PC-9 (cell line): ENCODE measurements around the gene TDG.

ENCODE experiments used
- CTCF ChIP-seq: fragments of 200-600 bp; sonication (generic); conservative IDR thresholded peaks from 2 replicates; pipeline ENCODE4 v1.6.1; 2017; ENCODE audit warnings: mixed run types, antibody characterized with exemption, mild to moderate bottlenecking, moderate library complexity
- EZH2 ChIP-seq: fragments of 200-600 bp; sonication (generic); IDR thresholded peaks from 2 replicates; pipeline ENCODE4 v1.8.0; 2017; ENCODE audit warnings: antibody characterized with exemption, low read depth

DNA sequence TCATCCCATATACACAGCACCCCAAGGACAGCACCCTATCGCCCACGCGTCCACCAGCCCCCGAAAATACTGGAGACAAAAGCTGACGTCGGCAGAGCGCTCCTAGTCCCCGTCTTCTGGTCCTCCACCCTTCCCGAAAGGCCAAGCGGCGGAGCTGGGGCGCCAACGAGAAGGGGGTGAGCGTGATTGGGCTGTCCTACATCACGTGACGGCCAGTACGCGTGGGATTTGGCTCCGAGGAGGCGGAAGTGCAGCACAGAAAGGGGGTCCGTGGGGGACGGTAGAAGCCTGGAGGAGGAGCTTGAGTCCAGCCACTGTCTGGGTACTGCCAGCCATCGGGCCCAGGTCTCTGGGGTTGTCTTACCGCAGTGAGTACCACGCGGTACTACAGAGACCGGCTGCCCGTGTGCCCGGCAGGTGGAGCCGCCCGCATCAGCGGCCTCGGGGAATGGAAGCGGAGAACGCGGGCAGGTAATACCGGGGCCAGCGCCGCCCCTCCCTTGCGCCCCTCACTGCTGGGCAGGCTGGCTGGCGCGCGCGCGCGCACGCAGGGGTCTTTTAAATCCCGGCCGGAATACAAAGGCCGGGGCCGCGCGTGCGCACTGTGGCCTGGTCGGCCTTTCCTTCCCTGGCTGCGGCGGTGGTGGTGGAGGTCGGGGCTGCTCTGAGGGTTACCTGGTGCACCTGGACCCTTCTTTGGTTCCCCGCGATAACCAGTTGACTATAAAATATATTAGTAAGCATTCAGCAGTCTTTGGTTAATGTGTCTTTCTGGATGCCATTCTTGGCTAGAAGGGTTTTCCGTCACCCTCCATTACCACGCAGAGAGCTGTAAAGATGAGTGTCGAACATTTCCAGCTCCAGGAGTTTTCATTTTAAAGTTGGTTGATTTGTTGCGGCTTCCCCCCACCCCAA lies at the start of gene TDG:
- TF ChIP-seq CTCF: no peak; the same call in 1 of the 2 replicates
- TF ChIP-seq EZH2: no peak
